SH-SY5Y (cell line): ENCODE measurements around the gene GLTP.

ENCODE experiments used
- GATA2 ChIP-seq: IDR thresholded peaks from 2 replicates; pipeline ENCODE4 v1.6.1; 2011; ENCODE audit warnings: mild to moderate bottlenecking, low read depth, low read length
- GATA3 ChIP-seq: IDR thresholded peaks from 2 replicates; pipeline ENCODE4 v1.6.1; 2011; ENCODE audit warnings: low read depth, mild to moderate bottlenecking, low read length, moderate library complexity

Gene GLTP

GRCh38 chr12:109827566-109828550, 52.5 kb downstream of the GLTP start:
- TF ChIP-seq GATA3 (no peak), GATA2 (no peak)

DNA sequence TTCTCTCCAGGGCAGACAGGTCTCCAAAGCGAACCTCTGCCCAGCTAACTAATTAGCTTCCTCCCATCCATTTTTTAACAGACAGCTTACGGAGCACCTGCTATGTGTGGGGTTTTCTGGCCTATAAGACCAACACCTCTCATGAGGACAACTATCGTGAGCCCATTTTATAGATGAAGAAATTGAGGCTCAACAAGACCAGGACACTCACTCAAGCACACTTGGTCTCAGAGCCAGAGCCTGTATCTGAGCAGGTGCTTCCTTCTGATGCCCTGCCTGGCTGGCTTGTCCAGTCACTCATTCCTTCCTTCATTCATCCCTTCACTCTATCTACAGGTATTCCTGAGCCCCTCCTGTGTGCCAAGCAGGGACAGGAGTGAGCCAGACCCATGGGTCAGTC, 53.3 kb downstream of the GLTP start:
- no peak for TF ChIP-seq GATA2
- no peak for TF ChIP-seq GATA3

DNA sequence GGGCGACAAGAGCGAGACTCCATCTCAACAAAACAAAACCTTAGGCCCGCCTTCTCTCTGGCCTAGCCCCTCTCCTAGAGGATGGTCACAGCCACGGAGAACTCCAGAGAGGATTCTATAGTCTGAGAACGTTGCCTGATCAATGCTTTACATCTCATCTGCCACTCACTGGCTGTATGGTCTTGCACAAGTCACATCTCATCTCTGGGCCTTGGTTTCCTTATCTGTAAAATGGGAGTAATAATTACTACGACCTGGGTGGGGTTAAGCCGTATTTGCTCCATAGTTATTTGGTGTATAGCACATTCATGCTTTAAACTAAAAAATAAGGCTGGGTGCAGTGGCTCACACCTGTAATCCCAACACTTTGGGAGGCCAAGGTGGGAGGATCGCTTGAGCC, 55.6 kb downstream of the GLTP start:
- no peak for TF ChIP-seq GATA3
- no peak for TF ChIP-seq GATA2

DNA sequence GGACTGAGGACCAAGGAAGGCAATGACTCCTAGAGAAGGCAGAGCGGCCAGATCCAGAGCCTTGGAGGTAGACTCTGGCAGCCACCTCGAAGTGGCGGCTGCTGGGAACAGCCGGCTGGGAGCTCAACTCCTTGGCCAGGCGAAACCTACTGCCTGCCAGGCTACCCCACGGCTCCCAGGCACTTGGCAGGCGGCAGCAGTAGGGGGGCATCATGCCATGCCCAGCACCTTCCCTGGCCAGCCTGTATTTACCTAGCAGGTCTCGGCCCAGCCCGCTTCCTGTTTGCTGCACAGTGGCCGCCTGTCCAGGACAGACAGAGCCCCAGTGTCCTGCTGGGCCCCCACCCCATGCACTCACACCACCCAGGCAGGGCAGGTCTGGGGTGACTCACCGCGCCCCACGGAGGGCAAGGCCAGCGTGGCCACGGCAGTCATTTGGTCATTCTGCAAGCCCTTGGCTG, 57.4 kb downstream of the GLTP start:
- no peak for TF ChIP-seq GATA3
- TF ChIP-seq GATA2 = no peak

DNA sequence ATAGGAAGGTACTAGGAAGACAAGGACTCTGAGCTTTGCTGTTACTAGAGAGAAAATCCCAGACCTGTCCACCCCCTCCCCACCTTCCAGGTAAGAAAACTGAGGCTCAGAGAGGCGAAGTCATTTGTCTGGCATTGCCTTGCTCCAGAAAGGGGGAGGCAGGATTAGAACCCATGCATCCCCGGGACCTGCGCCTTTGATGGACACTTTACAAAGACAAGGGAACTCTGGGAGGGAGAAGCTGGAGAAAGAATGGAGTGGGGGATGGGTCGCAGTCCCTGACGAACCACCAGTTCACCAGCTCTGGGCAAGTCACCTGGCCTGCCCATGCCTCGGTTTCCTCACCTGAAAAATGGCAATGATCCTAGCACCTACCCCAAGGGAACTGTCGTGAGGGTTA, 57.9 kb downstream of the GLTP start:
- TF ChIP-seq GATA2 = no peak
- TF ChIP-seq GATA3 = no peak

GRCh38 chr12:109821968-109822367, 58.4 kb downstream of the GLTP start:
- TF ChIP-seq GATA3 (no peak), GATA2 (no peak)

DNA sequence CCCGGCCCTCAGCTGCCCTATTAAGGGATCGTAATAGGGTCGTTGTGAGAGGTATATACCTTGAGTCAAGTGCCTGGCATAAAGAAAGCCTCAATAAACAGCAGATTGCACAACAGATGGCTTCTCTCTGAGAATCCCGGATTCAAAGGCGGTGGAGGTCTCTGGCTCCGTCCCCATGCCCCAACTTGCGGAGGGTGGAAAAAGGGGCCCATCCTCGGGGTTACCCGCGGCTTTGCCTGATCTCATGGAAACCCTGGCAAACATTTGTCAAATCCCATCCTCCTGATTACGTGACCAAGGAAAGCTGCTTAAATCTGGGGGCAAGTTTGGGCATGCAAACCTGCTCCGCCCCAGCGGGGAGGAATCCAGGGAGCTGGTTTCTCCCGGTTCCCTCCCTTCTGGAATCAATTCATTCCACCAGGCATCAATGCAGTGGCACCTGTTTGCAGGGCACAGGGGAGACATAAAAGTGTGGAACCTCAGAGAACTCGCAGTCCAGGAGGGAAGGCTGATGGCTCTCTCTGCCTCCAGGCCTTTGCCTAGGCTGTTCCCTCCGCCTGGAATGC, 59.4 kb downstream of the GLTP start:
- TF ChIP-seq GATA2 = no peak

GRCh38 chr12:109818905-109819500, 61.3 kb downstream of the GLTP start:
- TF ChIP-seq GATA2 = no peak
- TF ChIP-seq GATA3 = no peak

GRCh38 chr12:109818253-109818652, 62.1 kb downstream of the GLTP start:
- no peak for TF ChIP-seq GATA3
- no peak for TF ChIP-seq GATA2

DNA sequence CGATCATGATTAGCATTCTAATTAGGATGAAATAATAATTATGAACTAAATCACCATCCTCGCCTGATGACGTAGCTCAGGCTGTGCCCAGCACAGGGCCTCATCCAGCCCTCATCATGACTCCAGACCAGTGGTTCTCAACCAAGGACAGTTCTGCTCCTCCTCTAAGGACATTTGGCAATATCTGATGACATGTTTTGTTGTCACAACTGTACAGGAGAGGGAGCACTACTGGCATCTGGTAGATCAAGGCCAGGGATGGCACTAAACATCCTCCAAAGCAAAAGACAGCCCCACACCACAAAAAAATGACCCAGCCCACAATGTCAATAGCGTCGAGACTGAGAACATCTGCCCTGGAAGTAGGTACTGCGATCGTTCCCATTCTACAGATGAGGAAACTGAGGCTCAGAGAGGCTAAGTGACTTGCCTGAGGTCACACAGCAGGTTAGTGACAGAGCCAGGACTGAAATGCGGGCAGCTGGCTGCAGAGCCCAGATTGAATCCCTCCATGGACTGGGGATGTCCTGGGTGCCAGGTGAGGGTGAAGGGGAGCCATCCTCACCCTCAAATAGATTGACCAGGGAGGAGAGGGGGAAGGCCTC, 62.6 kb downstream of the GLTP start:
- no peak for TF ChIP-seq GATA3
- TF ChIP-seq GATA2 = no peak

DNA sequence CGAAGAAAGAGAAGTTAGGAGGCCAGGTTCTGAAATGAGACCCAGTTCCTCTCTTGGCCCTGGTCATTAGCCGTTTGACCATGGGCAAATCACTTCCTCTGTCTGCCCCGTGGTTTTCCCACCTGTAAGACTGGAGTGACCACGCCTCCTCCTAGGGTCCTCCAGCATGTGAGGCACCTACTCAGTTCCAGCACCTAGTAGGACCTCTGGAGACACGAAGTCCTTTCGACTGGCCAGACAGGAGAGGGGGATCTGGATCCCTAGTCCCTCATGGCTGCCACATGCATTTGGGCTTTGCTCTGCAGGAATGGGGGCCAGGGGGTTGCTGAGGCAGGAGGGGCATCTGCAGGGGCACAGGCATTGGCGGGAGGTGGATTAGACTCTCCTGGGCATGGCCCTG, 63.5 kb downstream of the GLTP start:
- TF ChIP-seq GATA2 (no peak), GATA3 (no peak)

DNA sequence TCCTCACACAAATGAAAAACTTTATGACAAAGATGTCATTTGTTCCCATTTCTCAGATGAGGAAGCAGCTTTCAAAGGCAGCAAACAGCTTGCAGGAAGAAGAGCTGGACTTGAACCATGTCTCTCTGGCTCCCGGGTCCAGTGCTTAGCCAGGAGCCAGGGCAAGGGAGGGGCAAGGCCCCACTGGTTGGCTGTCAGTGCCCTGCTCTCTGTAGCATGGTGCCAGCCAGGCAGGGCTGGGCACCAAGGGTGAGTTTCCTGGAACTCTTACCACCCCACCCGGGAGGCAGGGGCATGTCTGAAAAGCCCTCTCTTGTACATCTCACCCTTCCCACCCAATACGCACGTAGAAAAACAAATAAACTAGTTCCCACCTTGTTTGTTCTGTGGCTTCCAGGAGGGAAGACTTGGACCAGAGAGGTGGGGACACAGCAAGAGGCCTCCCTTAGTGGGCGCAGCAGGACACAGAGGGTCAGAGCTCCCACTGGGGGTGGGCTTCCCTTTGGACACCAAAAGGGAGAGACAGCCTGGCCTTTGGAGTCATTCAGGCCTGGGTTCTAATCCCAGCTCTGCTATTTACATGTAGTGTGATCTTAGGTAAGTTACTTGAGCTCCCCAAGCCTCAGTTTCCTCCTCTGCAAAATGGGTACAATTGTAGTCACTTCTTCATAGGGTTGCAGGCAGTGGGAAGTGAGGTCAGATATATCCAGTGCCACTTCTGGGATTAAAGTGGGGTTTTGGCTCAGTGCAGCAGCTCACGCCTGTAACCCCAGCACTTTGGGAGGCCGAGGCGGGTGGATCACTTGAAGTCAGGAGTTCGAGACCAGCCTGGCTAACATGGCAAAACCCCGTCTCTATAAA, 64.4 kb downstream of the GLTP start:
- no peak for TF ChIP-seq GATA3

GRCh38 chr12:109815225-109815624, 65.1 kb downstream of the GLTP start:
- no peak for TF ChIP-seq GATA2
- TF ChIP-seq GATA3 = no peak
